Breast epithelium (tissue), 4 donors: ENCODE data around the gene LIMS1. TPM values are rescaled to one million over a fixed set of nuclear protein-coding genes. Genes with fewer than 3 reads are reported as not detected.

Experiments
- DNase-seq, 2 donors: peaks; one replicate each; pipeline ENCODE4 v3.0.0-alpha.2; 2019; ENCODE audit warnings: low spot score in 2 of 2
- H3K27ac ChIP-seq, 2 donors: fragments of 200-600 bp; sonication (generic) in 1 of 2; one replicate each; pipeline ENCODE4 v1.5.1; 2016 to 2019; ENCODE audit warnings: mild to moderate bottlenecking in 1 of 2
- H3K27me3 ChIP-seq, 2 donors: fragments of 200-600 bp; sonication (generic) in 1 of 2; one replicate each; pipeline versions ENCODE4 v1.5.1 to v1.6.0; 2017 to 2019; ENCODE audit warnings: control low read depth in 1 of 2, mild to moderate bottlenecking in 1 of 2
- H3K36me3 ChIP-seq: fragments of 200-600 bp; one replicate; pipeline ENCODE4 v1.5.1; 2019
- H3K4me1 ChIP-seq, 2 donors: fragments of 200-600 bp; sonication (generic); one replicate each; pipeline ENCODE4 v1.5.1; 2016 to 2019; ENCODE audit warnings: control low read depth in 1 of 2
- H3K4me3 ChIP-seq, 3 donors: fragments of 200-600 bp; sonication (generic); 1 replicate in 2 of 3; 2 replicates in 1 of 3; pipeline ENCODE4 v1.5.1; 2016 to 2019; ENCODE audit warnings: mild to moderate bottlenecking in 3 of 3, moderate library complexity in 2 of 3
- H3K9me3 ChIP-seq, 2 donors: fragments of 200-600 bp; sonication (generic) in 1 of 2; one replicate each; pipeline ENCODE4 v1.5.1; 2016 to 2019; ENCODE audit warnings: control low read depth in 1 of 2
- POLR2A ChIP-seq: fragments of 450-650 bp; IDR thresholded peaks from one replicate; pipeline ENCODE4 v1.6.1; 2016; ENCODE audit warnings: antibody characterized with exemption, mild to moderate bottlenecking, moderate library complexity
- POLR2AphosphoS5 ChIP-seq, 3 donors: sonication (generic); formaldehyde crosslinking; IDR thresholded peaks; one replicate each; pipeline ENCODE4 v1.6.1; 2017; ENCODE audit warnings: antibody characterized with exemption in 3 of 3
- intact Hi-C: fragments of 100-400 bp; cut with DNase I; formaldehyde crosslinking; loops from one replicate; pipeline ENCODE4 v1.15.1; 2023; ENCODE audit warnings: low total_unique reads
- total RNA-seq, 3 donors: library from RNA; depleted of rRNA; stranded (reverse); fragments of >200 nt; gene quantifications; one replicate each; pipeline ENCODE4 v1.1.0, GENCODE V29; 2016
- TF ChIP-seq, protein P1 (sequence below), 3 donors: fragments of 450-650 bp; IDR thresholded peaks; one replicate each; pipeline ENCODE4 v1.5.1; 2016 to 2017; ENCODE audit warnings: antibody characterized with exemption in 3 of 3, mild to moderate bottlenecking in 3 of 3, moderate library complexity in 3 of 3

LIMS1 gene
- total RNA-seq, 3 donors from 2014 or later: 66.5 to 123 (median 93.1) TPM

DNA sequence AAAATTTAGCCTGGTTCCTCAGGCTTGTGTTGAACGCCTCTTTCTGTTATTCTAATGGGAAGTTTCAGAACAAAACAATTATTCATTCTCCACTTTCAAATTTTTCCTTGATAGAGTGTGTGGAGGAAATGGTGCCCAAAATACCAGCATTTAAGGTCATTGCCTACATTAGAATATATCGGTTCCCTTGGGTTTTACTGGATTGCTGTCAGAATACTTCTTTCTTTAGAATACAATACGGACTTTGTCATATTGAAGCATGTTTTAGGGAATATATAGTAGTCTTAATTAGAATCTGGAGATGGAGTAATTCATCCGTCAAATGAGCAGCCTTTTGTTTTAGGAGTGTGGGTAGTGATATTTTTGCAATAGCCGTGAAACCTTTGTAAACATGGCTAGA lies 13.3 kb downstream of the LIMS1 start:
- TF ChIP-seq POLR2A (no peak), POLR2AphosphoS5 (IDR thresholded peaks at IDR 0.05) (no peak)
- TF ChIP-seq, protein P1, sequence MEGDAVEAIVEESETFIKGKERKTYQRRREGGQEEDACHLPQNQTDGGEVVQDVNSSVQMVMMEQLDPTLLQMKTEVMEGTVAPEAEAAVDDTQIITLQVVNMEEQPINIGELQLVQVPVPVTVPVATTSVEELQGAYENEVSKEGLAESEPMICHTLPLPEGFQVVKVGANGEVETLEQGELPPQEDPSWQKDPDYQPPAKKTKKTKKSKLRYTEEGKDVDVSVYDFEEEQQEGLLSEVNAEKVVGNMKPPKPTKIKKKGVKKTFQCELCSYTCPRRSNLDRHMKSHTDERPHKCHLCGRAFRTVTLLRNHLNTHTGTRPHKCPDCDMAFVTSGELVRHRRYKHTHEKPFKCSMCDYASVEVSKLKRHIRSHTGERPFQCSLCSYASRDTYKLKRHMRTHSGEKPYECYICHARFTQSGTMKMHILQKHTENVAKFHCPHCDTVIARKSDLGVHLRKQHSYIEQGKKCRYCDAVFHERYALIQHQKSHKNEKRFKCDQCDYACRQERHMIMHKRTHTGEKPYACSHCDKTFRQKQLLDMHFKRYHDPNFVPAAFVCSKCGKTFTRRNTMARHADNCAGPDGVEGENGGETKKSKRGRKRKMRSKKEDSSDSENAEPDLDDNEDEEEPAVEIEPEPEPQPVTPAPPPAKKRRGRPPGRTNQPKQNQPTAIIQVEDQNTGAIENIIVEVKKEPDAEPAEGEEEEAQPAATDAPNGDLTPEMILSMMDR (IDR thresholded peaks at IDR 0.05): no peak
- H3K4me1 ChIP-seq: no peaks in the 10 kb centered on the region
- no peak for DNase-seq
- H3K27ac ChIP-seq: no peak overlapping the region
- H3K27me3 ChIP-seq: no peaks in the 10 kb centered on the region
- no peak overlapping the region for H3K4me3 ChIP-seq
- intact Hi-C loops: no loop called here
- H3K9me3 ChIP-seq: no peaks in the 10 kb centered on the region
- H3K36me3 ChIP-seq: no peaks in the 10 kb centered on the region

DNA sequence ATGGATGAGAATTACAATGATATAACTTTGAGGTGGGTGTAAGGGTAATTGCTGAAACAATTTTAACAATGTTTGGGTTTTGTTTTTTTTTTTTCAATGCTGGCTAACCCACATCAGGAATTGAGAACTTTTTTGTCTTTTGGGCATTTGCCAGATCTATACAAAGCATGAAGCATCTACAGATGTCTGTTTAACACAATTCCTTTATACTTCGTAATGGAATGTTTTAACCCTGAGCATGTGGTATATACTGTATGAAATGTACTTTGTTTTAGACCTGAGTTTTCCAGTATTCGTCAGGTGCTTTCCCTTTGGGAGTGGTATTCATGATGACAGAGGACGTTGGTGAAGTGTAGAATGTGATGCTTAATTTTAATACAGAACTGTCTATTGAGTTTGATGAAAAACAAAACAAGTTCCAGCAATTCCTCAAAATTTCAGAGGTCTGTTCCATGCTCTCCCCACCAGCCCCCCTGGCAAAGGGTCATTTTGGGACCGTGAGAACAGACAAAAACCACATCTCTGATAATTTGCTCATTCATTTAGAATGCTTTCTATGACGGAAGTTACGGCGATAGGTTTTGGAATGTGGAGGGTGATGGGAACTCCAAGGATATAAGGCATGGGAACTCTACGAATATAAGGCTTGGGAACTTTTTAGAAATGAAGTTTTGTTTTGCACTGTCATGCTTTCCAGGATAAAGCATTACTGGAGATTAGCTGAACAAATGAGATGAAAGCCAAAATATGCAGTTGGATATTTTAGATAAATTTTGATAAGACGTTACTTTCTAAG lies 14.1 kb downstream of the LIMS1 start:
- DNase-seq: no peak
- H3K4me1 ChIP-seq: no peaks in the 10 kb centered on the region
- no peak for TF ChIP-seq POLR2AphosphoS5 (IDR thresholded peaks at IDR 0.05)
- no peak for TF ChIP-seq POLR2A
- TF ChIP-seq, protein P1 (IDR thresholded peaks at IDR 0.05): no peak
- H3K27me3 ChIP-seq: no peaks in the 10 kb centered on the region
- intact Hi-C loops: no loop called here
- H3K9me3 ChIP-seq: no peaks in the 10 kb centered on the region
- no peak overlapping the region for H3K4me3 ChIP-seq
- no peaks in the 10 kb centered on the region for H3K36me3 ChIP-seq
- H3K27ac ChIP-seq: no peak overlapping the region

DNA sequence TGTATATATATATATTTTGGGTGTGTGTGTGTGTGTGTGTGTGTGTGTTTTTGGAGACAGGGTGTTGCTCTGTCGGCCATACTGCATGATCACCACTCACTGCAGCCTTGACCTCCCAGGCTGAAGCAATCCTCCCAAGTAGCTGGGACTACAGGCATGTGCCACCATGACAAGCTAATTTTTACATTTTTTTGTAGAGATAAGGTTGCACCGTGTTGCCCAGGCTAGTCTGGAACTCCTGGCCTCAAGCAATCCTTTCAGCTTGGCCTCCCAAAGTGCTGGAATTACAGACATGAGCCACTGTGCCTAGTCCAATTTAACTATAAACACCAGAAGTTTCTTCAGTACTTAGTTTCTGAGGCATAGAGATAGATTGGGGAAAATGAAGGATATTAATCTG lies 18.3 kb downstream of the LIMS1 start:
- Histone ChIP-seq H3K4me1 (no peaks in the 10 kb centered on the region), H3K4me3 (no peak overlapping the region), H3K27ac (peak overlapping the region in 1 of 2 donors; percentile 8), H3K27me3 (no peaks in the 10 kb centered on the region), H3K36me3 (no peaks in the 10 kb centered on the region), H3K9me3 (no peaks in the 10 kb centered on the region)
- DNase-seq: no peak
- intact Hi-C loops: no loop called here
- TF ChIP-seq POLR2AphosphoS5 (IDR thresholded peaks at IDR 0.05) (no peak), POLR2A (no peak)
- TF ChIP-seq, protein P1 (IDR thresholded peaks at IDR 0.05): no peak

DNA sequence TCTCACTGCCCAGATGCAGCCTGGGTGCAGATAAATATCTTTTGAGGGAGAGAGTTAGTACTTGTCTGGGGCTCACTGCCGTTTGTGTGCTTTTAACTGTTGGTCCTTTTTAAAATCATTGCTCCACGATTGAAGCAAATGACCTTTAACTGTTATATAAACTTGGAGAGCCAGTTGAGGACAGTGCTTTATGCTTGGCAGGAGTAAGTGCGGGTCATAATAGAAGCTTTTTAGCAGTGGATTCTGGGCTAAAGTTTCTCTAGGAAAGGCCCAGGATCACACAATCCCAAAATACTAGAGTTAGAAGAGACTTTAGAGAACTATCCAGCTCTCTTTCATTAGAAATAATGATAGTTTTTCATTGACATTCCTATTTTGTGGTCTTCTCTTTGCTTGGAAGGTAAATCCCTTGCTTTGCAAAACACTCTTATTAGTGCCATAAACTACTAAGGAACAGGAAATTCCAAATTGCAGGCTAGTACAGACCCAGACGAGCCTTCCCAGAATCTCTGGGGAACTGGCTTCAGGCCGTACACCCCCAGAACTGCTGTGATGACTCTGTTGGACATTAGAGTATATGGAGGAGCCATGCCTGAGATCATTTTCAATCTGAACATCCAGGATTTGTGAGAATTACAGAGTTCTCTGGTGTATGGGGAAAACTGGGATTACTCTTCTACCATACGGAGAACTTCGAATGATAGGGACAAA lies 19.1 kb downstream of the LIMS1 start:
- H3K4me1 ChIP-seq: no peaks in the 10 kb centered on the region
- intact Hi-C loops: no loop called here

More for the DNA sequence above, 19.1 kb downstream of the LIMS1 start:
- TF ChIP-seq, protein P1 (IDR thresholded peaks at IDR 0.05): no peak
- TF ChIP-seq POLR2AphosphoS5 (IDR thresholded peaks at IDR 0.05): no peak
- TF ChIP-seq POLR2A: no peak
- Histone ChIP-seq H3K27ac (peak overlapping the region; percentile 21 to 48), H3K4me3 (no peak overlapping the region), H3K27me3 (no peaks in the 10 kb centered on the region), H3K36me3 (no peaks in the 10 kb centered on the region), H3K9me3 (no peaks in the 10 kb centered on the region)
- DNase-seq: no peak
